Ishikawa (cell line): ENCODE results near the gene SENP5.

ENCODE experiments used
- CEBPB ChIP-seq: IDR thresholded peaks from 2 replicates; pipeline ENCODE4 v1.6.1; 2012
- CREB1 ChIP-seq: IDR thresholded peaks from 2 replicates; pipeline ENCODE4 v1.6.1; 2012; ENCODE audit warnings: low read depth
- EGR1 ChIP-seq: IDR thresholded peaks from 2 replicates; pipeline ENCODE4 v1.6.1; 2012
- EP300 ChIP-seq: IDR thresholded peaks from 2 replicates; pipeline ENCODE4 v1.6.1; 2012; ENCODE audit warnings: borderline replicate concordance
- FOXM1 ChIP-seq: IDR thresholded peaks from 2 replicates; pipeline ENCODE4 v1.6.1; 2012; ENCODE audit warnings: low read depth, borderline replicate concordance
- MAX ChIP-seq: IDR thresholded peaks from 2 replicates; pipeline ENCODE4 v1.6.1; 2012
- NFIC ChIP-seq: IDR thresholded peaks from 2 replicates; pipeline ENCODE4 v1.6.1; 2012
- RAD21 ChIP-seq: IDR thresholded peaks from 2 replicates; pipeline ENCODE4 v1.6.1; 2012; ENCODE audit warnings: low read depth
- REST ChIP-seq: IDR thresholded peaks from 2 replicates; pipeline ENCODE4 v1.6.1; 2012; ENCODE audit warnings: low read depth, mild to moderate bottlenecking
- TAF1 ChIP-seq: IDR thresholded peaks from 2 replicates; pipeline ENCODE4 v1.6.1; 2012; ENCODE audit warnings: low read depth, mild to moderate bottlenecking
- TCF12 ChIP-seq: IDR thresholded peaks from 2 replicates; pipeline ENCODE4 v1.6.1; 2012; ENCODE audit warnings: low read depth
- TEAD4 ChIP-seq: IDR thresholded peaks from 2 replicates; pipeline ENCODE4 v1.6.1; 2012
- USF1 ChIP-seq: IDR thresholded peaks from 2 replicates; pipeline ENCODE4 v1.6.1; 2012
- YY1 ChIP-seq: IDR thresholded peaks from 2 replicates; pipeline ENCODE4 v1.6.1; 2012; ENCODE audit warnings: low read depth
- ZBTB7A ChIP-seq: IDR thresholded peaks from 2 replicates; pipeline ENCODE4 v1.6.1; 2012; ENCODE audit warnings: low read depth

The SENP5 gene

DNA sequence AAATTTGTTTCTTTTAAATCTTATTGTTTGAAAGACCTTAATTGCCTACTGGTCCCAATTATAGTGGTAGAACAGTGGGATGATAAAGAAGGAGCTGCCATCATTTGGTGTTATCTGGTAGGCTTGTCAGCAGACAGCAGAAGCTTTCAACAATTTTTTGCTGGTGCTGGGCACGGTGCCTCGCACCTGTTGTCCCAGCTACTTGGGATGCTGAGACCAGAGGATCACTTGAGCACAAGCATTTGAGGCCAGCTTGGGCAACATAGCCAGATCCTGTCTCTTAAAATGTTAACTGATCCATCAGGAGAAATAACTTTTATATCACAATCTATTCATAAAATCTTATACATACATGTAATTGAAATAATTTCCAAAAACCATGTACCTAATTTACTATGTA is 36.0 kb downstream of the SENP5 start:
- no peak for TF ChIP-seq EP300
- no peak for TF ChIP-seq ZBTB7A
- TF ChIP-seq YY1 = no peak
- no peak for TF ChIP-seq FOXM1
- no peak for TF ChIP-seq USF1
- TF ChIP-seq RAD21 = no peak
- no peak for TF ChIP-seq TCF12
- no peak for TF ChIP-seq CREB1
- TF ChIP-seq REST = no peak
- TF ChIP-seq TAF1 = no peak
- TF ChIP-seq NFIC = no peak
- no peak for TF ChIP-seq CEBPB
- TF ChIP-seq MAX = no peak
- TF ChIP-seq TEAD4 = no peak
- TF ChIP-seq EGR1 = no peak

GRCh38 chr3:196914866-196915265 is 47.1 kb downstream of the SENP5 start:
- TF ChIP-seq MAX (no peak), RAD21 (no peak), FOXM1 (no peak), YY1 (no peak), CREB1 (no peak), TCF12 (no peak), EP300 (no peak)

- TF ChIP-seq CREB1 = no peak
- no peak for TF ChIP-seq YY1
- no peak for TF ChIP-seq FOXM1
- no peak for TF ChIP-seq CEBPB
- TF ChIP-seq EP300 = no peak
- TF ChIP-seq ZBTB7A = no peak
- no peak for TF ChIP-seq MAX
Observed at GRCh38 chr3:196915375-196915774, 47.7 kb downstream of the SENP5 start.

GRCh38 chr3:196916221-196916620 is 48.5 kb downstream of the SENP5 start:
- TF ChIP-seq USF1 (no peak), EGR1 (no peak), TCF12 (no peak), TEAD4 (no peak), MAX (no peak), CREB1 (no peak), FOXM1 (no peak), ZBTB7A (no peak), CEBPB (no peak), TAF1 (no peak), RAD21 (no peak), EP300 (no peak), YY1 (no peak), NFIC (no peak), REST (no peak)

DNA sequence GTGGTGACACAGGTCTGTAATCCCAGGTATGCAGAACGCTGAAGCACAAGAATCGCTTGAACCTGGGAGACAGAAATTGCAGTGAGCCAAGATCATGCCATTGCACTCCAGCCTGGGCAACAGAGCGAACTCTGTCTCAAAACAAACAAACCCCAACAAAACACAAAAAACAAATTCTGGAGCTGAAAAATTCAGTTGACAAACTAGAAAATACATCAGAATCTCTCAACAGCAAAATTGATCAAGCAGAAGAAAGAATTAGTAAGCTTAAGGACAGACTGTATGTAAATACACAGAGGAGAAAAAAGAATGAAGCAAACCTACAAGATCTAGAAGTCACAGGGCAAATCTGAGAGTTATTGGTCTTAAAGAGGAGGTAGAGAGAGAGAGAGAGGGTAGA is 49.3 kb downstream of the SENP5 start:
- no peak for TF ChIP-seq YY1
- TF ChIP-seq CREB1 = no peak
- TF ChIP-seq TCF12 = no peak
- TF ChIP-seq FOXM1 = no peak

DNA sequence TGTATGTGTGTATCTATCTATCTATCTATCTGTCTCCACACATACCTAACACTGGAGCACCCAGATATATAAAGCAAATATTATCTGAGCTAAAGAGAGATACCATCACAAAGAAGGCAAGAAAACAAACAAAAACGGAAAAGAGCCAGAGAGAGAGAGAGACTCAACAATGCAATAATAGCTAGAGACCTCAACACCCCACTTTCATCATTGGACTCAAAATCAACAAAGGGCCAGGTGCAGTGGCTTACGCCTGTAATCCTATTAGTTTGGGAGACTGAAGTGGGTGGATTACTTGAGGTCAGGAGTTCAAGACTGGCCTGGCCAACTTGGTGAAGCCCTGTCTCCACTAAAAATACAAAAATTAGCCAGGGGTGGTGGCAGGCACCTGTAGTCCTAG is 51.2 kb downstream of the SENP5 start:
- TF ChIP-seq CREB1 (no peak), EGR1 (no peak), USF1 (no peak), CEBPB (no peak), EP300 (no peak), TAF1 (no peak), TEAD4 (no peak), REST (no peak), NFIC (no peak)
